Measurements from ENCODE around the gene HOXA11.

DNA sequence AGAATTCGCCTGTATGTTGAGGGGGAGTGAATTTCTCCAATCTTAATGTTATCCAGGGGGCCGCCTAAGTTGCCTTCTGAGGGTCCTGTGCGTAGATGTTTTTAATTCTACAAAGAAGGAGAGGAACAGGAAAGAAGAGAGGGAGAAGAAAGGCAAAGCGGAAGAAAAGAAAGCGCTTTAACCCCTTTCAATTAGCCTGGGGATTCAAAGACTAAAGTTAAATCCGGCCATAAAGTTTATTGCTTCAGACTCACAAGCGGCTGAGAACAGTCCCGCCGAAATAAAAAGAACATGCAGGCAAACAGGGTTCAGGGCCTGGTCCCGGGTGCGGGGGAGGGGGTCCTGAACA, 46.1 kb downstream of the HOXA11 start:
- TF ChIP-seq, protein P1, sequence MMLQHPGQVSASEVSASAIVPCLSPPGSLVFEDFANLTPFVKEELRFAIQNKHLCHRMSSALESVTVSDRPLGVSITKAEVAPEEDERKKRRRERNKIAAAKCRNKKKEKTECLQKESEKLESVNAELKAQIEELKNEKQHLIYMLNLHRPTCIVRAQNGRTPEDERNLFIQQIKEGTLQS (CRISPR knock-in tag; conservative IDR thresholded peaks at IDR 0.05): no peak
- TF ChIP-seq RELA (CRISPR knock-in tag; IDR thresholded peaks at IDR 0.05; ENCODE audit: borderline replicate concordance) (no peak), ZNF416 (CRISPR knock-in tag; IDR thresholded peaks at IDR 0.05) (no peak), ZNF263 (CRISPR knock-in tag; IDR thresholded peaks at IDR 0.05; ENCODE audit: low read depth) (no peak)
- TF ChIP-seq, protein P2, sequence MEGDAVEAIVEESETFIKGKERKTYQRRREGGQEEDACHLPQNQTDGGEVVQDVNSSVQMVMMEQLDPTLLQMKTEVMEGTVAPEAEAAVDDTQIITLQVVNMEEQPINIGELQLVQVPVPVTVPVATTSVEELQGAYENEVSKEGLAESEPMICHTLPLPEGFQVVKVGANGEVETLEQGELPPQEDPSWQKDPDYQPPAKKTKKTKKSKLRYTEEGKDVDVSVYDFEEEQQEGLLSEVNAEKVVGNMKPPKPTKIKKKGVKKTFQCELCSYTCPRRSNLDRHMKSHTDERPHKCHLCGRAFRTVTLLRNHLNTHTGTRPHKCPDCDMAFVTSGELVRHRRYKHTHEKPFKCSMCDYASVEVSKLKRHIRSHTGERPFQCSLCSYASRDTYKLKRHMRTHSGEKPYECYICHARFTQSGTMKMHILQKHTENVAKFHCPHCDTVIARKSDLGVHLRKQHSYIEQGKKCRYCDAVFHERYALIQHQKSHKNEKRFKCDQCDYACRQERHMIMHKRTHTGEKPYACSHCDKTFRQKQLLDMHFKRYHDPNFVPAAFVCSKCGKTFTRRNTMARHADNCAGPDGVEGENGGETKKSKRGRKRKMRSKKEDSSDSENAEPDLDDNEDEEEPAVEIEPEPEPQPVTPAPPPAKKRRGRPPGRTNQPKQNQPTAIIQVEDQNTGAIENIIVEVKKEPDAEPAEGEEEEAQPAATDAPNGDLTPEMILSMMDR (IDR thresholded peaks at IDR 0.05): no peak
- TF ChIP-seq, protein P3, sequence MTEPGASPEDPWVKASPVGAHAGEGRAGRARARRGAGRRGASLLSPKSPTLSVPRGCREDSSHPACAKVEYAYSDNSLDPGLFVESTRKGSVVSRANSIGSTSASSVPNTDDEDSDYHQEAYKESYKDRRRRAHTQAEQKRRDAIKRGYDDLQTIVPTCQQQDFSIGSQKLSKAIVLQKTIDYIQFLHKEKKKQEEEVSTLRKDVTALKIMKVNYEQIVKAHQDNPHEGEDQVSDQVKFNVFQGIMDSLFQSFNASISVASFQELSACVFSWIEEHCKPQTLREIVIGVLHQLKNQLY (CRISPR knock-in tag; IDR thresholded peaks at IDR 0.05): no peak

All from WTC11 (cell line).